ENCODE data around the gene VPS33B.
"Not testable (repeated sequence)": the region's sequence is repeated elsewhere in the genome, so short reads cannot be mapped to it uniquely, and the experiment has no call there.

VPS33B gene

GRCh38 chr15:91031796-91032195 is 9.4 kb upstream of the VPS33B start:
- DNase-seq (no peak), ATAC-seq (no peak)

GRCh38 chr15:91027677-91028076 is 5.3 kb upstream of the VPS33B start:
- no peak for DNase-seq
- ATAC-seq: no peak

GRCh38 chr15:91023720-91024119 is 1.3 kb upstream of the VPS33B start:
- ATAC-seq (no peak), DNase-seq (no peak)

GRCh38 chr15:91022832-91023129 is 387 bp upstream of the VPS33B start:
- ATAC-seq (no peak), DNase-seq (no peak)

- no peak for DNase-seq
- no peak for ATAC-seq
Observed at GRCh38 chr15:91021516-91022074, 799 bp downstream of the VPS33B start.

- DNase-seq (no peak), ATAC-seq (no peak)
Observed at GRCh38 chr15:91018158-91018557, 4.2 kb downstream of the VPS33B start.

GRCh38 chr15:91017716-91018115 is 4.7 kb downstream of the VPS33B start:
- DNase-seq: no peak

GRCh38 chr15:91013701-91014100 is 8.7 kb downstream of the VPS33B start:
- ATAC-seq, DNase-seq: not testable (repeated sequence)

More at GRCh38 chr15:91017716-91018115, 4.7 kb downstream of the VPS33B start:
- no peak for ATAC-seq

- ATAC-seq (no peak), DNase-seq (no peak)
Observed at GRCh38 chr15:91007266-91007665, 15.1 kb downstream of the VPS33B start.

- ATAC-seq (no peak), DNase-seq (no peak)
Observed at GRCh38 chr15:91001209-91001608, 21.2 kb downstream of the VPS33B start.

- no peak for ATAC-seq
- DNase-seq: no peak
Observed at GRCh38 chr15:90998737-90999136, 23.7 kb downstream of the VPS33B start.

GRCh38 chr15:90994417-90995311 is 27.7 kb downstream of the VPS33B start, which contains the start of gene PRC1:
Gene PRC1 (minus strand): TSS chr15:90994535. CDS start chr15:90994417, 118 bp downstream.
- ATAC-seq: peak; percentile 100

GRCh38 chr15:90994059-90994416 is 28.4 kb downstream of the VPS33B start:
- peak; percentile 17 for DNase-seq
- peak; percentile 2 for ATAC-seq

More at GRCh38 chr15:90994417-90995311, 27.7 kb downstream of the VPS33B start, which contains the start of gene PRC1:
- peak; percentile 99 for DNase-seq

- DNase-seq (no peak), ATAC-seq (no peak)
Observed at GRCh38 chr15:90991587-90992285, 30.7 kb downstream of the VPS33B start.

- no peak for ATAC-seq
- no peak for DNase-seq
Observed at GRCh38 chr15:90990446-90990845, 31.9 kb downstream of the VPS33B start.

- DNase-seq (no peak), ATAC-seq (no peak)
Observed at GRCh38 chr15:90989040-90989768, 33.2 kb downstream of the VPS33B start.

GRCh38 chr15:90988296-90988695 is 34.1 kb downstream of the VPS33B start:
- no peak for ATAC-seq
- DNase-seq: no peak

- ATAC-seq (no peak), DNase-seq (no peak)
Observed at GRCh38 chr15:90987561-90988141, 34.7 kb downstream of the VPS33B start.

GRCh38 chr15:90986790-90987507 is 35.4 kb downstream of the VPS33B start:
- no peak for ATAC-seq
- DNase-seq: no peak

GRCh38 chr15:90982135-90982534 is 40.3 kb downstream of the VPS33B start:
- no peak for ATAC-seq
- no peak for DNase-seq

GRCh38 chr15:90981681-90982080 is 40.7 kb downstream of the VPS33B start:
- no peak for ATAC-seq
- DNase-seq: no peak
